DND-41 (cell line): Measurements from ENCODE around the gene NRG3.

Experiments
- ATAC-seq: fragments of 200-7000 bp; cut with Tn5 transposase; 3 replicates; pipeline ENCODE4 v1.9.1; 2021; ENCODE audit warnings: low read depth; ENCODE audit not compliant: insufficient read depth
- DNase-seq: peaks from one replicate; pipeline ENCODE4 v3.0.0-alpha.2; 2020
- H2AFZ ChIP-seq: 2 replicates; pipeline ENCODE4 v1.6.0; 2012; ENCODE audit warnings: low read depth, low read length
- H3K27ac ChIP-seq: 2 replicates; pipeline ENCODE4 v1.5.1; 2012; ENCODE audit warnings: low read length, inconsistent platforms
- H3K27me3 ChIP-seq: fragments of 200-600 bp; sonication (generic); 2 replicates; pipeline ENCODE4 v1.6.0; 2012; ENCODE audit warnings: low read length, mild to moderate bottlenecking, inconsistent platforms; ENCODE audit not compliant: insufficient read depth, poor library complexity
- H3K36me3 ChIP-seq: 2 replicates; pipeline ENCODE4 v1.5.1; 2012; ENCODE audit warnings: low read length, inconsistent platforms; ENCODE audit not compliant: insufficient read depth
- H3K4me1 ChIP-seq: 2 replicates; pipeline ENCODE4 v1.5.1; 2012; ENCODE audit warnings: mild to moderate bottlenecking, low read length; ENCODE audit not compliant: insufficient read depth
- H3K4me2 ChIP-seq: 2 replicates; pipeline ENCODE4 v1.6.0; 2012; ENCODE audit warnings: mild to moderate bottlenecking, moderate library complexity, low read length, inconsistent platforms; ENCODE audit not compliant: insufficient read depth
- H3K4me3 ChIP-seq, 2 experiments: fragments of 200-600 bp in 1 of 2; shearing (Covaris generic) in 1 of 2; 2 replicates each; pipeline ENCODE4 v1.5.1; 2012 to 2016; ENCODE audit warnings: inconsistent platforms in 2 of 2, low read length in 2 of 2, mild to moderate bottlenecking in 2 of 2, low read depth in 1 of 2, moderate library complexity in 1 of 2
- H3K79me2 ChIP-seq: 2 replicates; pipeline ENCODE4 v1.6.0; 2012; ENCODE audit warnings: low read length, inconsistent platforms; ENCODE audit not compliant: insufficient read depth
- H3K9ac ChIP-seq: 2 replicates; pipeline ENCODE4 v1.6.0; 2012; ENCODE audit warnings: low read depth, mild to moderate bottlenecking, inconsistent platforms, low read length, moderate library complexity
- H3K9me3 ChIP-seq: 2 replicates; pipeline ENCODE4 v1.5.1; 2012; ENCODE audit warnings: low read length, moderate library complexity, mild to moderate bottlenecking, inconsistent platforms; ENCODE audit not compliant: insufficient read depth, severe bottlenecking
- H4K20me1 ChIP-seq: 2 replicates; pipeline ENCODE4 v1.6.0; 2012; ENCODE audit warnings: low read length; ENCODE audit not compliant: insufficient read depth
- EZH2 ChIP-seq: IDR thresholded peaks from 3 replicates; pipeline ENCODE4 v1.6.1; 2012; ENCODE audit warnings: borderline replicate concordance, low read depth, mild to moderate bottlenecking, moderate library complexity, low read length, inconsistent platforms; ENCODE audit not compliant: severe bottlenecking
- TF ChIP-seq, protein P1 (sequence below): IDR thresholded peaks from 2 replicates; pipeline ENCODE4 v1.5.1; 2012; ENCODE audit warnings: borderline replicate concordance, low read length, moderate library complexity, mild to moderate bottlenecking; ENCODE audit not compliant: poor library complexity, severe bottlenecking; ENCODE audit errors: extremely low read depth

Gene NRG3

DNA sequence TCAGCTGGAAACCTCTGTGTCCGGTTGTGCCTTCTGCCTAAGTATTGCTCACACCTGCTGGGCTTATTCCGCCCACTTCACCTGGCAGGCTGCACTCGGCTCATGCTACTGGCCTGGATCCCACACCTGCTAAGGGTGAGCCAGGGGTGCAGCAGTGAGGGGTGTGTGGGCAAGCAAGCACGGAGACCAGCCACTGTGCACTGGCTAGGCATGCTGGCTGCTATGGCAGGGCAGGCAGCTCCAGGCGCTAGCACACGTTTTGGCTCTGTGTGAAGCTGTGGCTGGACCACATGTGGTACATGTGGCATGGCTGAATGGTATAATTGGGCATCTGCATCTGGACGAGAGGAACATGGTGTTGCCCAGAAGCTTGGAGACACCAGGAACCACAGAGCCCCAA, 940.7 kb downstream of the NRG3 start:
- no peaks in the 10 kb centered on the region for H3K36me3 ChIP-seq
- no peak for ATAC-seq
- H3K27me3 ChIP-seq, result no peaks in the 10 kb centered on the region
- H3K27ac ChIP-seq, result no peak overlapping the region
- no peaks in the 10 kb centered on the region for H4K20me1 ChIP-seq
- H3K4me2 ChIP-seq, result no peak overlapping the region
- no peak overlapping the region for H2AFZ ChIP-seq
- H3K4me3 ChIP-seq, result no peak overlapping the region
- no peak for DNase-seq
- H3K9ac ChIP-seq, result no peak overlapping the region
- no peaks in the 10 kb centered on the region for H3K4me1 ChIP-seq
- H3K79me2 ChIP-seq, result no peaks in the 10 kb centered on the region
- TF ChIP-seq EZH2, result no peak
- TF ChIP-seq, protein P1, sequence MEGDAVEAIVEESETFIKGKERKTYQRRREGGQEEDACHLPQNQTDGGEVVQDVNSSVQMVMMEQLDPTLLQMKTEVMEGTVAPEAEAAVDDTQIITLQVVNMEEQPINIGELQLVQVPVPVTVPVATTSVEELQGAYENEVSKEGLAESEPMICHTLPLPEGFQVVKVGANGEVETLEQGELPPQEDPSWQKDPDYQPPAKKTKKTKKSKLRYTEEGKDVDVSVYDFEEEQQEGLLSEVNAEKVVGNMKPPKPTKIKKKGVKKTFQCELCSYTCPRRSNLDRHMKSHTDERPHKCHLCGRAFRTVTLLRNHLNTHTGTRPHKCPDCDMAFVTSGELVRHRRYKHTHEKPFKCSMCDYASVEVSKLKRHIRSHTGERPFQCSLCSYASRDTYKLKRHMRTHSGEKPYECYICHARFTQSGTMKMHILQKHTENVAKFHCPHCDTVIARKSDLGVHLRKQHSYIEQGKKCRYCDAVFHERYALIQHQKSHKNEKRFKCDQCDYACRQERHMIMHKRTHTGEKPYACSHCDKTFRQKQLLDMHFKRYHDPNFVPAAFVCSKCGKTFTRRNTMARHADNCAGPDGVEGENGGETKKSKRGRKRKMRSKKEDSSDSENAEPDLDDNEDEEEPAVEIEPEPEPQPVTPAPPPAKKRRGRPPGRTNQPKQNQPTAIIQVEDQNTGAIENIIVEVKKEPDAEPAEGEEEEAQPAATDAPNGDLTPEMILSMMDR, result no peak
- H3K9me3 ChIP-seq, result no peaks in the 10 kb centered on the region

DNA sequence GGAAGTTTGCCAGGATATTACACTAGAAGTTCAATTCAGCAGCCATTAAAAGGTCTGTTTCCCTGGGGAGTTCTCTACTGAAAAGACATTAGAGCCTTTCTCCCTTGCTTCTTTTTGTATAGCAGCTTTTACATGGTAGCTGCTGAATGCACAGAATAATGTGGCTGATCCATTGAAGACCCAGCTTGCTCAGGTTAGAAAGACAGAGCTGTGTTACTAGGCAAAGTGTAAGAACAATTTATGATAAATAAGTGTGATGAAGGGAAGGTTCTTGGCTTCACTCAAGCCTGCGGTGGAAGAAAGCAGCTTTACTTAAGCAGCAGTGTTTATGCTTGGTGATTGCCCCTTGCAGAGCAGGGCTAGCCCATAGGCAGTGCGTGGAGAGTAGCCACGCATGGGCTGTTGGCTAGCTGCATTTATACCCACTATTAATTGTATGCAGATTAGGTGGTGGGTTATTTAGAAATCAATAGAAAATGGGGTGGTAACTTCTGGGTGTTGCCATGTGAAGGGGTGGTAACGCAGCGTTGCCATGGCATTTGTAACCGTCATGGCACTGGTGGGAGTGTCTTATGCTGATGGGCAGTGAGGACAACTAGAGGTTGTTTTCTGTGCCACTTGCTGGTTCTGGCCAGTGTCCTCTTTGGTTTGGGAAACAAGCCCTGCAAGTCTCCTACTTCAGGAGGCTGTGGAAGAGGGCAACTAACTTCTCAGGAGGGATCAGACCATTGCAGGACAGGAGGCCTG, 942.9 kb downstream of the NRG3 start:
- no peak overlapping the region for H3K9ac ChIP-seq
- H3K4me3 ChIP-seq, result no peak overlapping the region
- no peaks in the 10 kb centered on the region for H3K4me1 ChIP-seq
- H4K20me1 ChIP-seq, result no peaks in the 10 kb centered on the region
- no peak overlapping the region for H2AFZ ChIP-seq
- no peak overlapping the region for H3K4me2 ChIP-seq
- H3K27ac ChIP-seq, result no peak overlapping the region
- no peak for DNase-seq
- H3K79me2 ChIP-seq, result no peaks in the 10 kb centered on the region
- TF ChIP-seq, protein P1, result no peak
- TF ChIP-seq EZH2, result no peak
- H3K9me3 ChIP-seq, result no peaks in the 10 kb centered on the region
- no peaks in the 10 kb centered on the region for H3K27me3 ChIP-seq
- H3K36me3 ChIP-seq, result no peaks in the 10 kb centered on the region
- ATAC-seq, result no peak

DNA sequence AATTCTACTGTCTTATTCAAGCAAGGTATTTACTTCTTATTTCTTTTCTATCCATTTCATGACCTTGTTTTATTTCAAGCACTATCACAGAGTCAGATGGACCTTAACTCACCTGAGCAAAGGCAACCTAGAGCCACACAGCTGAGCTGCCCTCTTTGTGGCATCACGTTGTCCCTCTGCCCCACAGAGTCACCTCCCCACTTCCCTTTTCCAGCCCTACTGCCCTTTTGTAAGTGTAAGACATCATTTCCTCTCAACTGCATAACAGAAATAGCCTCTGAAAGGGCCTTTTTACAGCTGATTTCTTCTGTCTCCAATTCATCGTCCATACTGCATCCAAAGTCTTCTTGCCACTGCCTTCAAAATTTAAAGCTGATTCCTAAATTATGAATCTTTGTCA, 946.0 kb downstream of the NRG3 start:
- H3K79me2 ChIP-seq, result no peaks in the 10 kb centered on the region
- H3K9me3 ChIP-seq, result no peaks in the 10 kb centered on the region
- no peaks in the 10 kb centered on the region for H3K36me3 ChIP-seq
- no peaks in the 10 kb centered on the region for H3K27me3 ChIP-seq
- no peak for TF ChIP-seq EZH2
- TF ChIP-seq, protein P1, result no peak
- H3K4me2 ChIP-seq, result no peak overlapping the region
- H4K20me1 ChIP-seq, result no peaks in the 10 kb centered on the region
- ATAC-seq, result no peak
- no peak for DNase-seq
- no peak overlapping the region for H3K4me3 ChIP-seq
- H3K4me1 ChIP-seq, result no peaks in the 10 kb centered on the region
- no peak overlapping the region for H3K9ac ChIP-seq
- no peak overlapping the region for H3K27ac ChIP-seq
- H2AFZ ChIP-seq, result no peak overlapping the region

GRCh38 chr10:82826132-82826531, 951.1 kb downstream of the NRG3 start:
- H3K9me3 ChIP-seq, result no peaks in the 10 kb centered on the region
- no peaks in the 10 kb centered on the region for H3K4me1 ChIP-seq
- H3K9ac ChIP-seq, result no peak overlapping the region
- no peaks in the 10 kb centered on the region for H3K36me3 ChIP-seq
- TF ChIP-seq EZH2, result no peak
- TF ChIP-seq, protein P1, result no peak
- DNase-seq, result no peak
- no peak overlapping the region for H3K4me3 ChIP-seq
- H4K20me1 ChIP-seq, result no peaks in the 10 kb centered on the region
- no peaks in the 10 kb centered on the region for H3K79me2 ChIP-seq
- no peak overlapping the region for H2AFZ ChIP-seq
- H3K27me3 ChIP-seq, result no peaks in the 10 kb centered on the region
- no peak overlapping the region for H3K27ac ChIP-seq
- H3K4me2 ChIP-seq, result no peak overlapping the region
- ATAC-seq, result no peak
